NCI-H1105 (cell line): ENCODE data around the gene CAPN3.
"Not testable (repeated sequence)": the region's sequence is repeated elsewhere in the genome, so short reads cannot be mapped to it uniquely, and the experiment has no call there.

Experiments
- DNase-seq: peaks from one replicate; lab custom pipeline; 2025; lab: John Stamatoyannopoulos, UW

The CAPN3 gene

DNA sequence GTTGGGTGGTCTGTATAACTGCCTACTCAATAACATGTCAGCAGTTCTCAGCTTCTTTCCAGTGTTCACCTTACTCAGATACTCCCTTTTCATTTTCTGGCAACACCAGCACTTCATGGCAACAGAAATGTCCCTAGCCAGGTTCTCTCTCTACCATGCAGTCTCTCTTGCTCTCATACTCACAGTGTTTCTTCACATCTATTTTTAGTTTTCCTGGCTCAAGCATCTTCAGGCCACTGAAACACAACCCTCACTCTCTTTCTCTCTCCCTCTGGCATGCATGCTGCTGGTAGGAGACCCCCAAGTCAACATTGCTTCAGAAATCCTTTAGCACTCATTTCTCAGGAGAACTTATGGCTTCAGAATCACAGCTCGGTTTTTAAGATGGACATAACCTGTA is at the start of gene CAPN3:
Gene CAPN3 (plus strand): TSS at position 253 of the 400 bp plus-strand sequence. CDS start 305 bp downstream, outside the sequence.
- DNase-seq: no peak

DNA sequence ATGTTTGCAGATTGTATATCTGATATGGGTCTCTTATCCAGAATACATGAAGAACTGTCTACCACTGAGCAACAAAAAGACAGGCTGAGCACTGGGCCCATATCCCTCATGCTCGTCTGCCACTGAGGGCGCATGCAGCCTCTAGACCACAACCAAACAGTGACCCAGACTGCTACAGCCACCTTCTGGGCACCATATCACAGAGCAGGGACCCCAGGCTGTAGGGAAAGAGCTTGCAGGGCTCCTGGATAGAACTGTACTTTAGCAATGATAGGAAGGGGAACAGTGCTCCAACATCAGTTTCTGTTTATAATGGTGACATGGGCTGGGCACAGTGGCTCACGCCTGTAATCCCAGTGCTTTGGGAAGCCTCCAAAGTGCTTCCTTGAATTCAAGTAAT is 45.8 kb upstream of the CAPN3 start:
- no peak for DNase-seq

DNA sequence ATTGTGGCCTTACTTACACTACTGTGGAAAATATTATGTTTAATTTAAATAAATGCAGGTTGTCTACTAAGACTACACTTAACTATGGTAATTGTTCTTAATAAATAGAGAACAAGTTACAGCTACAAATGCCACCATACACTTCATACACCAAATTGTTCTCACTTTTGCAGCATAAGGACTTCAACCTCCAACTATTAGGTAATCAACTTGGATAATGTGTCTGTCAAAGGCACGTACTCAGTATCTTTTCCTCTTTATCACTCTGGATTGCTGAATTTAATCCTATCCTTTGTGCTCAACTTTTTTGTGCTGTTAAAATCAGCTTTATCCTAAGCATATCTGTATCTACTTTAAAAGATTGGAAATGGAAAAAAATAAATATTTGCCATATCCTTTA is 44.5 kb upstream of the CAPN3 start:
- DNase-seq: no peak

DNA sequence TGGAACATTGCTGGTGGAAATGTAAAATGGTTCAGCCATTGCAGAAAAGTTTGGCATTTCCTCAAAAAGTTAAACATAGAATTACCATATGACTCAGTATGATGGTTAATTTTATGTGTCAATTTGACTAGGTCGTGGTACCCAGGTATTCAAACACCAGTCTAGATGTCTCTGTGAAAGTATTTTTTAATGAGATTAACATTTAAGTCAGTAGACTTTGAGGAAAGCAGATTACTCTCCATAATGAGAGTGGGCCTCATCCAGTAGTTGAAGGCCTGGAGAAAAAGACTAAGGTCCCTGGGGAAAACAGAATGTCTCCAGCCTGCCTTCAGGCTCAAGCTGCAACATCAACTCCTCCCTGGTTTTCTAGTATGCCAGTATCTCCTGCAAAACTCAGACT is 43.8 kb upstream of the CAPN3 start:
- no peak for DNase-seq

DNA sequence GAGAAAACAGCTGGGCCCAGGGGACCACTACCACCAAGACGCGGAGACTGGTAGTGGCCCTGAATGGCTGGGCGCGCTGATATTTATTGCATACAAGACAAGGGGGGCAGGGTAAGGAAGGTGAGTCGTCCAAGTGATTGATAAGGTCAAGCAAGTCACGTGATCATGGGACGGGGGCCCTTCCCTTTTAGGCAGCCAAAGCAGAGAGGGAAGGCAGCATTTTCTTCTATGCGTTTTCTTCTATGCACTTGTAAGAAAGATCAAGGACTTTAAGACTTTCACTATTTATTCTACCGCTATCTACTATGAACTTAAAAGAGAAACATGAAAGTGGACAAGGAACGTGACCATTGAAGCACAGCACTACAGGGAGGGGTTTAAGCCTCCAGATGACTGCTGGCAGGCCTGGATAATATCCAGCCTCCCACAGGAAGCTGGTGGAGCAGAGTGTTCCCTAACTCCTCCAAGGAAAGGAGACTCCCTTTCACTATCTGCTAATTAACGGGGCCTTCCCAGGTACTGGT is 43.0 kb upstream of the CAPN3 start:
- DNase-seq: not testable (repeated sequence)

DNA sequence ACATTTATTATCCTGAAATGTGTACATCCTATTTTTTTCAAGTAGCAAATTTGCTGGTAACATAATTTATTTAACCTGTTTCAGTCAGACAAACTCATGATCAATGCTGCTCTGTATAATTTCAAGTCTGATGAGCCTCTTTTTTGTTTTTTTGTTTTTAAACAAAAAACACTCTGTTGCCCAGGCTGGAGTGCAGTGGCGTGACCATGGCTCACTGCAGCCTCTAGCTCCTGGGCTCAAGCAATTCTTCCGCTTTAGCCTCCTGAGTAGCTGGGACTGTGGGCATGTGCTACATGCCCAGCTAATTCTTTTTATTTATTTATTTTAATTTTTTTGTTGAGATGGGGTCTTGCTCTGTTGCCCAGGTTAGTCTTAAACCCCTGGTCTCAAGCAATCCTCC is 40.1 kb upstream of the CAPN3 start:
- DNase-seq: no peak

DNA sequence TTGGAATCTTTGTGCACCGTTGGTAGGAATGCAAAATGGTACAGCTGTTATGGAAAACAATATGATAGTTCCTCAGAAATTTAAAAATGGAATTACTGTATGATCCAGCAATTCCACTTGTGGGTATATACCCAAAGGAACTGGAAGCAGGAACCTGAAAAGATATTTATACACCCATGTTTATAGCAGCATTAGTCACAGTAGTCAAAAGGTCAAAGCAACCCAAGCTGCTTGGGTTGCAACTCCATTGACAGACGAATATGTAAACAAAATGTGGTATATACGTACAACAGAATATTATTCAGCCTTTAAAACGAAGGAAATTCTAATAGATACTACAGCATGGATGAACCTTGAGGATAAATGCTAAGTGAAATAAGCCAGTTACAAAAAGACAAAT is 35.0 kb upstream of the CAPN3 start:
- no peak for DNase-seq

DNA sequence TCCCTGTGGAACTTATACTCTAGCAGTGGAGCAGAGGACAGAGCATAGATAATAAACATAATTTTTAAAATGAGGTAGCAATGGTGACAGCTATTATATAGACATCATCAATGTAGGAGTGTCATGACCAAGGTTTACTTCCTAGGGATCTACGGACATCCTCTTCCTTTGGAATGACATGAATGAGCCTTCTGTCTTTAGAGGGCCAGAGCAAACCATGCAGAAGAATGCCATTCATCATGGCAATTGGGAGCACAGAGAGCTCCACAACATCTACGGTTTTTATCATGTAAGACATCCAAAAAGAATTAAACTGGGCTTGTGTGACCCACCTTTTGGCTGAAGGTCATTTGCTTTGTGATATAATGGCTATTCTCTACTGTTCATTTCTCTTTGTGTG is 30.1 kb upstream of the CAPN3 start:
- no peak for DNase-seq

DNA sequence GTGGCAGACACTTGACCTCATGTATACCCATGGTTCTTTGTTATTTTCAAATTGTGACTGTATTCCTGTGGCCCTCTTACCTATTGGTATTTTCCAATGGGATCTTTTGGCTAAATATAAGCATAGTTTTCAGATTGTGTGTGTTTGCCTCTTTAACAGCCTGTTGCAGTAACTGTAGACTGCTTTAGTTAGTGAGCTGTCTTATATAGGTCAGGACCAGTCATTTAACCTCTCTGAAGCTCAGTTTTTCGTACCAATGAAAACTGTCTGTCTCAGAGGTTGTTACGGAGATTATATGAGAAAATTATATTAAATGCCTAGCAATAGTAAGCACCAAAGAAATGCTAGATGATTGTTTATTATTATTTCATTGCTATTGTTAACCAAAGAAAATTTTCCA is 29.3 kb upstream of the CAPN3 start:
- no peak for DNase-seq

DNA sequence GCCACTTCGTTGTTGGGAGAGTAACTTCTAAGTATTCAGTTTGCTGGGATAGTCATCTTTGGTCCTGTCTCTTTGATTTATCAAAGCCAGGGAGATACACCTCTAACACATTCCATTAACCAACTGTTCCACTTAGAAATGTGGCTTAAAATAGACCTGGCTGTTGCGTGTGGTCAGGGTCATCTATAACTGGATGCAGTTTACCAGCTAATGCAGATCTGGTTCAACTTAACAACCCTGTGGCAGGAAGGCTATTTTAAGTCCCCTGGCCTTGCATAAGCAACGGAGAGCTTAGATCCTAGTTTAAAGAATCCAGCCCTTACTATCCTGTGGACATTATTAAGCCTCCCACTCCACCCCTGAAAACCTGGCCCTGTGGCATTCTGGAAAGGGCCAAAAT is 28.1 kb upstream of the CAPN3 start:
- DNase-seq: no peak

DNA sequence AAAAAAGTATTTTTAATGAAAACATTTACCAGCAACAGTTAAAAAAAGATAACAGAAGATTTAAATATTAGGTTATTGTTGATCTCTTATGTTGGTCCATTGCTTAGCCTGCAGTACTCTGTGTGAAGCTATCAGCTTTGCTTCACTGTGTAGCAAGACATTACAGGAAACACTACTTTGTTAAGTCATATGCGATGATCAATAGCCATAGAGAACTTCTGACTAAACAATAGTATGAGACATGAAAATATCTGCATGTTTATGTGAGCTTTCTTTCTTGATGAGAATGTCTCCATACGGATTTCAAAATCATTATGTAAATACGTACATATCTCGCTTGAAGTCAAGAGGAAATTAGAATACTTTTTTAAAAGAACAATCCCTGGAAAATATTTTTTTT is 27.0 kb upstream of the CAPN3 start:
- no peak for DNase-seq

DNA sequence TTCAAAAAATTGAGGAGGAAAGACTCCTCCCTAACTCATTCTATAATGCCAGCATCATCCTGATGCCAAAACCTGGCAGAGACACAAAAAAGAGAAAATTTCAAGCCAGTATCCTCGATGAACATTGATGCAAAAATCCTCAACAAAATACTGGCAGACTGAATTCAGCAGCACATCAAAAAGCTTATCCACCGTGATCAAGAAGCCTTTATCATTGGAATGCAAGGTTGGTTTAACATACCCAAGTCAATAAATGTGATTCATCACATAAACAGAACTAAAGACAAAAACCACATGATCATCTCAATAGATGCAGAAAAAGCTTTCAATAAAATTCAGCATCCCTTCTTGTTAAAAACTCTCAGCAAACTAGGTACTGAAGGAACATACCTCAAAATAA is 24.2 kb upstream of the CAPN3 start:
- no peak for DNase-seq

DNA sequence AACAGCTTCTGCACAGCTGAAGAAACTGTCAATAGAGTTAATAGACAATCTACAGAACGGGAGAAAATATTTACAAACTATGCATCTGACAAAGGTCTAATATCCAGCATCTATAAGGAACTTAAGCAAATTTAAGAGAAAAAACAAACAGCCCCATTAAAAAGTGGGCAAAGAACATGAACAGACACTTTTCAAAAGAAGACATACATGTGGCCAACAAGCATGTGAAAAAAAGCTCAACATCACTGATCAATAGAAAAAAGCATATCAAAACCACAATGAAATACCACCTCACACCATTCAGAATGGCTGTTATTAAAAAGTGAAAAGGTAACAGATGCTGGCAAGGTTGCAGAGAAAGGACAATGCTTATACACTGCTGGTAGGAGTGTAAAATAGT is 22.7 kb upstream of the CAPN3 start:
- DNase-seq: not testable (repeated sequence)

DNA sequence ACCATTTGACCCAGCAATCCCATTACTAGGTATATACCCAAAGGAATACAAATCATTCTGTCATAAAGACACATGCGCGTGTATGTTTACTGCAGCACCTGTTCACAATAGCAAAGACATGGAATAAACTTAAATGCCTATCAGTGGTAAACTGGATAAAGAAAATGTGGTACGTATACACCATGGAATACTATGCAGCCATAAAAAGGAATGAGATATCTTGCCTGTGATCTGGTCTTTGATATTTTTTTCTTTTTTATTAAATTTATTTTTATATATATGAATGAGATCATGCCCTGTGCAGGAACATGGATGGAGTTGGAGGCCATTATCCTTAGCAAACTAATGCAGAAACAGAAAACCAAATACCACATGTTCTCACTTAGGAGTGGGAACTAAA is 22.2 kb upstream of the CAPN3 start:
- DNase-seq: not testable (repeated sequence)

DNA sequence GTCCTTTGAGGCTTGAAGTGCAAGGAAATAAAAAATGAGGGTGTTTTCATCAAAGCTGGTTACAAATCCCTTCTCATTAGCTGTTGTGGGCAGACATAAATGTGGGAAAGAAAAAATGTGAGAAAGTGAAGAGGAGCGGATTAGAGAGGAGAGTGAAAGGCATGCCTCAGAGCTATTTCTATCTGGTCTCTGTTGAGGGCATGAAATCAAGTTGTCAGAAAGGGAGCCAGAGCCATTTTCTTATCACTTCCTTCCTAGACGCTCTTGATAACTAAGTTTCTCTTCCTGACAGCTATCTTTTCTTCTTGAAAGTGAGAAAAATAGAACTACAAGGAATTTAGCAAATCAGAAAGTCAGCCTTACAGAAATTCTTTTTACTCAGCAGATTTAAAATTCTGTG is 20.8 kb upstream of the CAPN3 start:
- DNase-seq: no peak

DNA sequence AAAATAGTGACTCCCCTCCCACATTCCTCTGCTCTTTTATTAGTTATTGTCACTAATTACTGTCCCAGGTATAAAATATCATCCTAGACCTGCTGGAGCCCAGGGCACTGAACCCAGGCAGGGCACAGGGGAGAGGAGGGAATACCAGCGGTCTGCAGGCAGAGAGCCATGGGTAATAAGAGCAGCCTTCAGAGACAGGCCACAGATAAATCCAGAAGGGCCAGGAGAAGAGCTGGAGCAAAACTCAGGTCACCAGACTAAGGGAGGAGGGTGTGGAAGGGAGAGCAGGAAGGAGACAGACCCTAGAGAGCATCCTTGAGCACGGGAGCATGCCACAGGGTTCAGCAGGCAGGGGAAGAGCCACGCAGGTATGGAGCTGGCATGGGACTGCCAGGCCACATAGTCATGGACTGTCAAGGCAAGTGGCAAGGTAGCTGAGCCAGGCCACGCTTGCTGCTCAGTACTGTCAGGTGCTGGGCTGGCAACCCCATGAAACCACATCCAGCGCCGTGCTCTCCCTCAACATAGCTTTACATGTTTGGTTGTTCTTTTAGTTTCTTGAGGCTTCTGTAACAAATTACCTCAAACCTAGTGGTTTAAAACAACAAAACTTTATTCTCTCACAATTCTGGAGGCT is 15.6 kb upstream of the CAPN3 start:
- DNase-seq: no peak

DNA sequence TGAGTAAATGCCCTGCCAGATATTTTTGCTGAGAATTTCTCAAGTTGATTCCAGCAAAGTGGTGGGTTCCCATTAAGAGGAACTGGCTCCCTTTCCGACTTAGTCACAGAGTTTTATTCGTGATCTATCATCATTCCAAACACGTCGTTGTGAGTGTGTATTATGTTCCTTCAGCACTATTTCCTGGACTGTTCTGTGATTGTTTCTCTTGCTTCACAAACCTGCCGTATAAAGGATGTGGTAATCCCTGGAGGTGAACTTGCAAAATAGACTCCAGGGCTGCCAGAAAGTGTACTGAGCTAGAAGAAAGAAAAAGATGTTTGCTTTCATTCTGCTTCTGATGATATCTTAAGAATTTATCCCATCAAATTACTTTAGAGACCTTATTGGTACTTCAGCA is 14.5 kb upstream of the CAPN3 start:
- DNase-seq: no peak

DNA sequence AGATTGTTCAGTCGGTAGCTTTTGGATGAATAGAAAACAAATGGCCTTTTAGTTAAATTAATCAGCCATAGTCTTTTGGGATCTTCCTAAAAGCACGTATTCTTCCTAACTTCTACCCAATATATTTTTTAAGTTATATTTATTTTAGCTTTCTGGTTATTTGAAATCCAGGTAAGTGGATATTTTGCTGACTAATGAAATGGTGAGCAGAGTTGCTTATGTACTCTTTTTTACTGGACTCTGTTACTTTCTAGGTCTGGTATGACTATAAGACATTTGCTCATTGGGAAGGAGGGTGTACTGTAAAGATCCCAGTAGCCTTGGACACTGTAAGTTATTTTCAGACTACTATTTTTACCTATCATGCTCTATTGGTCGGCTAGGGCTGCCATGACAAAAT is 13.8 kb upstream of the CAPN3 start:
- no peak for DNase-seq

DNA sequence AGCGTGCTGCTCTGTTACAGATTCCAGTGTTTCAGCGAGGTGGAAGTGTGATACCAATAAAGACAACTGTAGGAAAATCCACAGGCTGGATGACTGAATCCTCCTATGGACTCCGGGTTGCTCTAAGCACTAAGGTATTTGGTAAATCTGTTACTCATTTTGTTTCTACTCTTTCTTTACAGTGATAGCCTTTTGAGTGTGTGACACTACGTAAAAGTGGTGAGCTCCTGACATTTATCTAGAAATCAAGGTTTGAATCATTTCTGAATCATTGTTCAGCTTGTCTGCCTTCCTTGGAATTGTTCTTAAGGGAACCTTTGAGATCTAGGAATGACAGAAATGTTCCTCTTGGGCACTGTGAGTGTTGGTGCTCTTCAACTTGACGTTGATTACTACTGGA is 11.2 kb upstream of the CAPN3 start:
- DNase-seq: no peak

DNA sequence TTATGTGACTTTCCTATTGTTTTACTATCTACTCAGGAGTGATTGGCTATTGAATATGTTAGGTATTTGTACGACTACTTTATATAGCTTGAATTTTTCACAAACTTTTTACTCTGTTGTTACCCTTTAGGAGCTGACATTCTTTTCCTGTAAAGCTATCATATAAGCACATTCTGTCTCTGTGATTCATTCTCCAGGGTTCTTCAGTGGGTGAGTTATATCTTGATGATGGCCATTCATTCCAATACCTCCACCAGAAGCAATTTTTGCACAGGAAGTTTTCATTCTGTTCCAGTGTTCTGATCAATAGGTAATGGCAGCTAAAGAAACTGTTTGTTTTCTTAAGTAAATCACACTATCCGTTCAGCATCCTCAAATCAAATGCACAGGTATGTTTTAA is 10.1 kb upstream of the CAPN3 start:
- DNase-seq: no peak

DNA sequence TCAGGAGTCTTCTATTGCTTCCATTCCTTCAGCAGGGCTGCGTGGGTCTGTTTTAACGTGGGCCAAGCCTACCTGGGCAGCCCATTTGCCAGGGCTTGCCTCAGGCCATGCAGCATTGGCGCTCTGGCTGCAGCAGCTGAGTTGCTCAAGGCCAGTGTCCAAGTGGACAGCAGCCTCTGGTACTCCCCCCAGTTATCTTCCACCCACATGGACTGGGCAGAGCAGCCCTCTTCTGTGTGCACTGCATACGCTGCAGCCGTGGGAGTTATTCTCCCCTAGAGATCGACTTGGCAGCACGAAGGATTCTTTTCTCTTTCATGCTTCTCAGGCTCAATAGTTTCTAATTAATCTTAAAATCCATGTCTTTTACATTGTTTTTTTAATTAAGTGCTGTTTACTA is 6.9 kb upstream of the CAPN3 start:
- DNase-seq: no peak

DNA sequence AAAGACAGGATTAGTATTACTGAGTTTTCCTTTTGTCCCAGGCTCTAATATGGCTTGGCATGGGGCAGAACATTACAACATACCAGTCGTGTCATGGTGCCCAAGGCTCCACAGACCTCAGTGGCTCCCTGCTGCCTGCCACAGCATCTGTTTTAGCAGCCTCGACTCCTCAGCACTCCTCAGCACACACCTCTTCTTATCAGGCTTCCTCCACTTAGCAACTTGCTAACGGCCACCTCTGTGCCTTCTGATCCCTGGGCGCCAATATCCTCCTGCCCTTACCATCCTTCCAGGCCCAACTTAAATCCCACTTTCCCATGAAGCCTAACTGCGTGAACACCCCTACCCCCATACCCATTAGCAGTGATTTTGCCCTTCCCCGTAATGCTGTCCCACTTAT is 6.2 kb upstream of the CAPN3 start:
- DNase-seq: no peak

DNA sequence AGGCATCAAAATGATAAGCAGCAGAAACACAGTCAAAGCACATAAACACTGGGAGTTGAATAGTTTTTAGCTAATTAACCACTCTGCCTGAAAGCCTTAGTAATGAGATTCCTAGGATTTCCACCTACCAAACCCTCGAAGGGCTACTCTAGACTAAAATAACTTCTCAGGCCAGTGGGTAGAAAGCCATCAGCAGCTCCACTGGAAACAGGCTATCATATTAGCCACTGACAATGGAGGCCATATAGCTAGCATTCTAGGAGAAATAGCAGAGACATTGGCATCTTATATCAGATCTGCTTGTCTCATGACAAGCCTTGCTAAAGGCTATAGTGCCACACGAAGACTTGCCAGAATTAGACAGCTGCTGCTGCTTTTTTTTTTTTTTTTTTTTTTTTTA is 4.5 kb upstream of the CAPN3 start:
- no peak for DNase-seq

DNA sequence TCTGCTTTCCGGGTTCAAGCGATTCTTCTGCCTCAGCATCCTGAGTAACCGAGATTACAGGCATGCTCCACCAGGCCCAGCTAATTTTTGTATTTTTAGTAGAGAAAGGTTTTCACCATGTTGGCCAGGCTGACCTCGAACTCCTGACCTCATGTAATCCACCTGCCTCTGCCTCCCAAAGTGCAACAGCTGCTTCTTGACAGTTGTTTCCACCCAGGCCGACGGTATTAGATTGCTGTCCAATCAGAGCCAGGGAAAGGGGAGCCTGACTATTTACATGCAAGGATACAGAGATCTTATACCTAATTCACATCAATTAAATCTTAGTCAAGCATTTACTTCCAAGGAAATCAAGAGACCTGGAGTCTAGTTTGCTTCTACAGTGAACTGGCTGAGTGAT is 4.0 kb upstream of the CAPN3 start:
- DNase-seq: no peak

DNA sequence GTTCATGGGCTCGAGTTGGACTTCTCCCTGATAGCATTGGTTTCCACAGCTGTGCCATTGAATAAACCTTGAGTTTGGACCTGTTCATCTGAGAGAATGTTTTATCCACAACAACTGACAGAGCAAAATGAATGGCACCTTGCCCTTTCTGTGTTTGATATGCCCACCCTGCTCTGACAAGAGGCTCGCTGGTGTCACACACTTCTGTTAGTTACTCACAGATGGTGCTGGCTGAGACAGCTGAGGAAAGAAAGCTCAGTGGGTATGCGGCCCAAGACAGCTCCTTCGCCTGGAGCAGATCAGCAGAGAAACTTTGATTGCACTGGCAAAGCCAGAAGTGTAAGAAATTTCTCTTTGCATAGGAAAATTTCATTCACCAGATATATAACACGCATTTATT is 2.5 kb upstream of the CAPN3 start:
- DNase-seq: no peak
